DMS153 (cell line): ENCODE data around the gene CYBA.
A peak's percentile ranks its signal among the peaks of the same experiment; 100 is the strongest.
"Not testable (repeated sequence)": the region's sequence is repeated elsewhere in the genome, so short reads cannot be mapped to it uniquely, and the experiment has no call there.

Experiments used
- DNase-seq: peaks from one replicate; lab custom pipeline; 2025; lab: John Stamatoyannopoulos, UW

The CYBA gene

GRCh38 chr16:88686062-88686438 is 35.2 kb upstream of the CYBA start:
- DNase-seq = peak; percentile 49

GRCh38 chr16:88685156-88686061 is 34.6 kb upstream of the CYBA start:
- DNase-seq = no peak

DNA sequence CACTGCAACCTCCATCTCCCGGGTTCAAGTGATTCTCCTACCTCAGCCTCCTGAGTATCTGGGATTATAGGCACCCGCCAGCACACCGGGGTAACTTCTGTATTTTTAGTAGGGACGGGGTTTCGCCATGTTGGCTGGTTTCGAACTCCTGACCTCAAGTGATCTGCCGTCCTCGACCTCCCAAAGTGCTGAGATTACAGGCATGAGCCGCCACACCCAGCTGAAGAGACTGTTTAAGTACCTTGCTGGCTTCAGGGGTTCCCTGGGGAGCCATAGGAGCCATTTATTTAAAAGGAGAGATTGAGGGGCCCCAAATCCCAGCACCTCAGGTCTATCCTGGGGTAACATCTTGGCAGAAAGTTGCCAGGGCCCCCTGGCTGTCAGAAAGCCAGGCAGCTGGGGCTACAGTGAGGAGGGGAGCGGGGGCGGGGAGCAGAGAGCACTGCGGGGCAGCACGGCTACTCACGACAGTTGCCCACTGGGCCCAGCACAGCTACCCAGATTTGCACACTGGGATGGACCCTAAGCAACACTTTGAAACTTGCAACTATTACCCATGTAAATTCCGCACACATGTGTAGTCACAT is 33.8 kb upstream of the CYBA start:
- no peak for DNase-seq

DNA sequence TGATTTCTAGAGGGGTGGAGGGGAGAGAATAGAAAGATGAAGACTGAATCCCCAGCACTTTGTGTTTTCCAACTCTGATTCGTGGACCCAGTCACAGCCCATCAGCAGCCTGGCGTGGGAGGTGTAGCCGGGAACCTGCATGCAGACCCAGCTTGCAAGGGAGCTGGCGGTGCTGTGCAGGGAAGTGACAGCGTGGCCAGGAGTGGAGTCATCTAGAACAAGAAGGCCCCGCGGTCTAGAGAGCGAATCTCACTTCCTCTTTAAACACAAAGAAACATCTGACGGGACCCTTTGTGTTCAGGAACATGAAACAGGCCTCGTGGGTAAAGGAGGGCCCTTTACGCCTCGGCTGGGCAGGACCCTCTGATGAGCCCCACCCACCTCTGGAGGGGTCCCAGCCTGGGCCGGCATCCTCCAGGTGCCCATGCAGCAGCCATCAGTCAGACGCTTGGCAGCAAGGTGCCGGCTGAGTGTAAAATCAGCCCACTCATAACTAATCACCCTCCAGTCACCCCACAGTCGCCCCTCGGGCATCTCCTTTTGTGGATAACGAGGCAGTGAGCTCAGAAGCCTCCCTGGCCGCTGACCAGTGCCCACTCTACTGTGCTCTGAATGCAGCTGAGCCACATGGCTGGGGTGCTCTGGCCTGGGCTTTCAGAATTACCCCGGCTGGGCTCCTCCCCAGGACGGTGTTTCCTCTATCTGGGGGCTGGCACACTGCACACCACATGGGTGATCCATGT is 31.0 kb upstream of the CYBA start:
- DNase-seq = no peak

- no peak for DNase-seq
Measured at GRCh38 chr16:88681084-88681680, 30.3 kb upstream of the CYBA start.

- no peak for DNase-seq
Measured at GRCh38 chr16:88680554-88681083, 29.8 kb upstream of the CYBA start.

DNA sequence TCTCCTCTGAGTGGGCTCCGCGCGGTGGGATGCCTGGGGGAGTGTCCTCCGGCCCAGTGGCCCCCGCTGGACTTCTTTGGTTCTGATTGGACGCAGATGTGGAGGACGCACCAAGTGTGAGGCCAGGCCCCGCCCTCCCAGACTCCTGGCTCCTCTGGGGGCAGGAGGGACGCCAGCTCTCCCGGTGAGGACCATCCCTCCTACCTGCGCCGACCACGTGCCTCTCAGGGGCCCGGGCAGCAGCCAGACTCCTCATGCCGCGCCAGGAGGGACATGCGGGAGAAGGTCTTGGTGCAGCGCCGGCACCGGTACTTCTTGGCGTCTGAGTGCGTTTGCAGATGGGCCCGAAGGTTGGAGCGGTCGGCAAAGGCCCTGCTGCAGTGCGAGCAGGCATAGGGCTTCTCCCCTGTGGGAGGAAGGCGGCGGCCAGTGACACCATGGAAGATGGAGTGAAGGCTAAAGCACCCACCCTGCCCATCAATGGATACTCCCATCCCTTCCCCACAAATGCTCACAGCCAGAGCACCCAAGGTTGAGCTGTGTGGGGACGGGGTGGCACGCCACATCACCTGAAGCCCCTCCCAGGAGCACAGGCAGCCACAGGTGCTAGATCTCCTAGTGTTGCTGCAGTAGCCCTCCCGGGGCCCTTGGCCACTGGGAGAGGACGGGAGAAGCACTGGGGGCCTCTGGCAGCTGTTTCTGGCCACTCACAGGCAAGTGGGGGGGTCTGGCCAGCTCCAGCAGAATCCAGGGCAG is 27.5 kb upstream of the CYBA start:
- DNase-seq = no peak

DNA sequence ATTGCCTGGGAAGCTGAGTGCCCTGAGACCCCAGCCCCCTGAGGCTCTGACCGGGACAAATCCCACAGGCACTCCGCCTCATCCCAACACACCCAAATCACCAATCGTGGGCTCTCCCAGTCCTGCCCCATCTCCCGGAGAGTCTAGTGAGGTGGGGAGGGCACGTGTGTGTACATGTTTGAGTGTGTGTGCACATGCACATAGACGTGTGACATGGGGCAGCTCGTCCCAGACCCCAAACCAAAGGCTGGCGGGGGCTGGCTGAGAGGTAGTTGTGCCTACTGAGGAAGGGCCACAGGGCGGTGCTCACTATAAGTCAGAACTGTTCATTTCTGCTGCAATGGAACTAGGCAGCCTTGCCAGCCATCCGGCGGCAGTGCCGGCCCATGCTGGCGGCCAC is 26.9 kb upstream of the CYBA start:
- no peak for DNase-seq

- no peak for DNase-seq
Measured at GRCh38 chr16:88676502-88677242, 25.8 kb upstream of the CYBA start.

DNA sequence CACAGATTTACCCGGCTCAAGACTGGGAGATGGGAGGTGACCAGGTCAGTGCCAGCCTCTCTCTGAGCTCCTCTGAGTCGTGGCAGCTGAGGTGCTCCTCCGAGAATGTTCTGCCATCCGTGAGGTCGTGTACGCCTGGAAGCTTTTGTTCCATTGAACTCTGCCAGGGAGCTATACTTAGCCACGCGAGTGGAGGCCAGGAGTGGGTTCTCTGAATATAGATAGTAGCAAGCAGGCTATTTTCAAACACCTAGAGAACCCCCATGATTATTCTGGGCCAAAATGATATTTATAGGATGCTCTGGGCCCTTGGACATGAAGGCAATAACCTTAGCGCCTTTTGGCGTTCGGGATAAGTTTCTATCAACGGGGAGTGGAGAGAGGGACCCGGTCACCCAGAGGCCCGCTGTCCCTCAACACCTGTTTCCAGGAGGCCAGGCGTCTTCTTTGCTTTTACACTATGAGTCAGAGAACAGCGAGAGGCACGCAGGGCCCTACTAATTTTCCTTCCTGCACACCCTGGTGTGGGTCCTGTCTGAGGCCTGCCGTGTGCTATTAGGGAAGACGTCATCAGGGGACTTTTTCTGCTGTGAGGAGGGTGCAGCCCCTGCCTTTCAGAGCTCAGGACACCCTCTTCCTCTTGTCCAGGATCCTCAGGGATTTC is 23.0 kb upstream of the CYBA start:
- no peak for DNase-seq

DNA sequence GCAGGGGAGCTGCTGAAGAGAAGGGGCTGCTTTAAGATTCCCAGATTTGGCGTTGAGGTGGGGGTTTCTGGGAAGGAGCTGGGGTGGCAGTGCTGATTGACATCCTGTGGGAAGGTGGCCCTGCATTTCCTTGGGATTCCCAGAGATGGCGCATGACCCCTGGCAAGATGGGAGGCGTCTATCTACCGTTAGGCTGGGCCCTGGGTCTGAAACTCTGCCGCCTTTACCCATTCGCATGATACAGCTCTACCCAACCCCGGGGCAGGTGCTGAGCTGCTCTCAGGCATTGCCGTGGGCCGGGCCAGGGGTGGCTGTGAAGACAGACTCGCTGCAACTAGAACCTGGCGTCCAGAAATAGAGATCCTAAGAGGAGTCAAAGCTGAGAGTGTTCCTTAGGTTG is 21.9 kb upstream of the CYBA start:
- DNase-seq = no peak

DNA sequence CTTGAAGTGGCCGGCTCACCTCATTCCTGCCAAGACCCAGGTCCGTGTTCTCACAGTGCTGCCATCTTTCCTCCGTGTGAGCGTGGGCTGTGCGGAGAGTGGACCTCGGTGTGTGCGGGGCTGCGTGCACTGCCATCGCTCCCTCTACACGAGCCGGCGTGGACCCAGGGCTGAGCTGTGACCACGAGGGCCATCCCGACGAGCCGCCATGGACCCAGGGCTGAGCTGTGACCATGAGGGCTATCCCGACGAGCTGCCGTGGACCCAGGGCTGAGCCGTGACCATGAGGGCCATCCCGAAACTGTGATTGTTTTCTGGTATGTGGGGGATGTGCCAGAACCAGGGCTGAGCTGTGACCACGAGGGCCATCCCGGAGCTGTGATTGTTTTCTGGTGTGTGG is 21.0 kb upstream of the CYBA start:
- no peak for DNase-seq

DNA sequence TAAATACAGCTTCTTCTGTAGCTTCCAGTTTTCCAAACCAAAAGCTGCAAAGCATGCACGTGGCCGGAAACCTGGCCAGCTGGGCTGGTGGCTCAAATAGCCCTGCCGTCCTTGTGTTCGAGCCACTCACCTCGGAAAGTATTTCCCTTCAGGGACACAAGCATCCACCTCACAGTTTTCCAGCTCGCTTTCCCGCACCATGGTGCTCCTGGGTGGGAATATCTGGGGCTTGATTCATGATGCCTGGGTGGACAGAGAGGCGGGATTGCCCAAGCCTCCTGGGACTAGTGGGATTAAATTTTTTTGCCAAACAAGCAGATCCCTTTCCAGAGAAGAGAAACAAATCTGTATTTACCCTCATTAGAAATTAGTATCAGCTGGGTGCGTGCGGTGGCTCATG is 19.1 kb upstream of the CYBA start:
- DNase-seq = no peak

- DNase-seq = not testable (repeated sequence)
Measured at GRCh38 chr16:88669493-88669892, 18.6 kb upstream of the CYBA start.

DNA sequence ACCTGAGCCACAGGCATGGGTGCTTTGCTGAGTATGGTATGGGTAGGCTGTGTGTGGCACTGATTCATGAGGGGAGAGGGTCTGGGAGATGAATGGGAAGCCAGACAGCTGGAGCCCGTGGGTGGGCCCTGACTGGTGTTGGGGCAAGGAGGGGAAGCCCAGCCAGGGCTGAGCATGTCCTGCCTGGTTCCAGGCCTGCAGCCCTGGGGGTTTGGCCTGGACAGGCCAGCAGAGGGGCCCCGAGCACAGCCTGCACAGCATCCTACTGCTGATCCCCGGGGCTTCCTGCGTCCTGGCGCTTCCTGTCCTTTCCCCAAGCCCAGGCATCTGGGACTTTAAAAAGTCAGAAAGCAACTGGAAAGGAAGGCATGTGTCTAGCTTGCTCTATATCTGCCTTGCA is 16.6 kb upstream of the CYBA start:
- no peak for DNase-seq

DNA sequence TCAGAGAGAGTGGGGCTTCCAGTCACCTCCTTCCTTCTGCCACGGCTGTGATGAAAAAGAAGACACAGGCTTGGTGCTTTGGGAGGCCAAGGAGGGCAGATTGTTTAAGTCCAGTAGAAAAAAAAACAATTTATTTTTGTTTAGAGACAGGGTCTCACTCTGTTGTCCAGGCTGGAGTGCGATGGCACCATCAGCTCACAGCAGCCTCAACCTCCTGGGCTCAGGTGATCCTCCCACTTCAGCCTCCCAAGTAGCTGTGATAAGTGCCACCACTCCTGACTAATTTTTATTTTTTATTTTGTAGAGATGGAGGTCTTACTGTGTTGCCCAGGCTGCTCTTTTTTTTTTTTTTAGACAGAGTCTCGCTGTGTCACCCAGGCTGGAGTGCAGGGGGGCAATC is 14.7 kb upstream of the CYBA start:
- no peak for DNase-seq

DNA sequence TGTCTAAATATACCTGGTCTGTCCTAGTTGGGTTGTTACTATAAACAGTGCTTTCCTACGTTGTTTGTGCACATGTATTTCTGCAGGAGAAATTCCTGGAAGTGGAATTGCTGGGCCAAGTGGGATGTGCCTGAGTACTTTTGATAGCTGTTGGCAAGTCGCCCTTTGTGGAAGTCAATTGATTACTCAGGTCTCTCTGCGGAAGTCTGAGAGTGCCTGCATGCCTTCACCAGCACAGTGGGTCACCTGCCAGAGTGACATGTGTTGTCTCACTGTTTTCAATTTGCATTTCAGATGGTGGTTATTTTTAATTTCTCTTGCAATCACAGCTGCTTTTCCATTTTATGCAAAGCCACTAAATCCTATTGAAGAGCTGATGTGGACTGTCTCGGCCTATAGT is 14.3 kb upstream of the CYBA start:
- DNase-seq = no peak

DNA sequence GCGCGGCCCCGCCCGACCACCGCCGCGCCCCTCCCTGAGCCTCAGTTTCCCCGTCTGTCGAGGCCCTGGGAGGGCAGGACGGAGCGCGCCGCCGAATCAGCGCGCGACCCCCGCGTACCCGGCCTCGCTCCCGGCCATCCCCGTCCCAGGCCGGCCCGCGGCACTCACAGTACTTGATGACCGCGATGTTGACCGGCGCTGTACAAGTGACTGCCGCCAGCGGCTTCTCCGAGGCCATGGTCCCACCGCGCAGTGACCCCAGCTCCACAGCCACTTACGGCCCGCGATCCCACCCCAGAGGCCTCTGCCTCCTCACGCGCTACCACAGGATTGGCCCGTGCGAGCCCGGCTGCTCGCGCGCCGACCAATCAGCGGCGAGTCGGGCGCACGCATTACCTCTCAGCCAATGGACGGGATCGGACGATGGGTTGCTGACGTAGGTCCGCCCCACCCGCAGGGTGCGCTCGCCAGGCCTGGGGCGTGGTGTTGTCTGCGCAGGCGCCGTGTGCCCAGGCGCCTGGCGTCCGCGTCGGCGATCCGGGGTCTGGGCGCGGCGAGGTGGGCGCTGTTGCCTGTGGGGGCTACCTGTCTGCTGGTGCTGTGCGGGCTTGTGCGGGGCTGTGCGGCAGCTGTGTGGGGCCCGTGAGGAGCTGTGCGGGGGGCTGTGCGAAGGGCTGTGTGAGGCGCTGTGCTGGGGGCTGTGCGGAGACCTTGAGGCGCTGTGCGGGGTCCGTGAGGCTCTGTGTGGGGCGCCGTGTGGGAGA is 12.2 kb upstream of the CYBA start, which contains the start of gene MVD:
Gene MVD (minus strand): TSS at position 249 of the 764 bp plus-strand sequence. CDS start 11 bp downstream, at position 238.
- peak; percentile 94 for DNase-seq

GRCh38 chr16:88662222-88662842 is 11.5 kb upstream of the CYBA start:
- DNase-seq = no peak
